H1 (cell line): ENCODE measurements around the gene PDC. TPM values are rescaled to one million over a fixed set of nuclear protein-coding genes. Genes with fewer than 3 reads are reported as not detected.

ENCODE experiments used
- CTCF ChIA-PET: fragments of 300-600 bp; sonication (Branson Sonifier 250); formaldehyde crosslinking; loops from one replicate; lab custom pipeline; 2021; ENCODE audit not compliant: partially characterized antibody; lab: Charles Lee
- POLR2A ChIA-PET: fragments of 300-600 bp; sonication (Branson Sonifier 250); formaldehyde crosslinking; loops from one replicate; lab custom pipeline; 2021; ENCODE audit warnings: inconsistent platforms; ENCODE audit not compliant: partially characterized antibody; lab: Charles Lee
- DNase-seq, 2 experiments: peaks; one replicate each; pipeline versions ENCODE4 v3.0.0 to v3.0.0-alpha.2; 2010 to 2022; ENCODE audit warnings: low spot score in 2 of 2, low read depth in 1 of 2, mixed read lengths in 1 of 2
- FAIRE-seq: peaks from 2 replicates; lab custom pipeline; 2011; peaks lifted over from hg19 to GRCh38; lab: Jason Lieb, UNC
- H2AFZ ChIP-seq: 2 replicates; pipeline ENCODE4 v1.8.1; 2012; ENCODE audit warnings: low read length, inconsistent platforms
- H2AK5ac ChIP-seq: 2 replicates; pipeline ENCODE4 v1.6.1; 2013; ENCODE audit warnings: low read depth, low read length
- H2BK120ac ChIP-seq: replicated peaks from 2 replicates; pipeline ENCODE3; 2013; ENCODE audit warnings: low read depth, low read length, inconsistent platforms
- H2BK12ac ChIP-seq: 2 replicates; pipeline ENCODE4 v1.6.1; 2013; ENCODE audit warnings: low read depth, low read length
- H2BK15ac ChIP-seq: 2 replicates; pipeline ENCODE4 v1.6.1; 2013; ENCODE audit warnings: low read length
- H2BK20ac ChIP-seq: 2 replicates; pipeline ENCODE4 v1.6.1; 2013; ENCODE audit warnings: low read length
- H2BK5ac ChIP-seq: 2 replicates; pipeline ENCODE4 v1.6.1; 2013; ENCODE audit warnings: low read depth, low read length
- H3K14ac ChIP-seq: 2 replicates; pipeline ENCODE4 v1.6.1; 2013; ENCODE audit warnings: inconsistent platforms; ENCODE audit not compliant: insufficient read length
- H3K18ac ChIP-seq: 2 replicates; pipeline ENCODE4 v1.6.1; 2013; ENCODE audit warnings: low read length; ENCODE audit errors: extremely low read depth
- H3K23ac ChIP-seq: 2 replicates; pipeline ENCODE4 v1.6.1; 2013; ENCODE audit warnings: inconsistent platforms; ENCODE audit not compliant: insufficient read length
- H3K23me2 ChIP-seq: 2 replicates; pipeline ENCODE4 v1.6.1; 2013; ENCODE audit warnings: low read depth, low read length
- H3K27ac ChIP-seq: 2 replicates; pipeline ENCODE4 v1.6.1; 2011; ENCODE audit warnings: low read depth, low read length, inconsistent platforms
- H3K27me3 ChIP-seq, 4 experiments: replicated peaks in 1 of 4; 1 replicate in 1 of 4; 2 replicates in 3 of 4; pipeline versions ENCODE4 v1.6.1 to v1.8.1; 2011 to 2013; ENCODE audit warnings: low read length in 3 of 4, mild to moderate bottlenecking in 3 of 4, inconsistent platforms in 2 of 4, mixed read lengths in 2 of 4, moderate library complexity in 1 of 4; ENCODE audit not compliant: control insufficient read depth in 3 of 4, insufficient read depth in 3 of 4; ENCODE audit errors: extremely low read depth in 1 of 4
- H3K36me3 ChIP-seq, 4 experiments: 2 replicates each; pipeline versions ENCODE4 v1.6.1 to v1.8.1; 2011 to 2013; ENCODE audit warnings: mild to moderate bottlenecking in 4 of 4, low read length in 3 of 4, moderate library complexity in 2 of 4, control low read depth in 1 of 4, inconsistent platforms in 1 of 4; ENCODE audit not compliant: insufficient read depth in 4 of 4, control insufficient read depth in 2 of 4
- H3K4ac ChIP-seq: replicated peaks from 2 replicates; pipeline ENCODE3; 2013; ENCODE audit warnings: low read length, low read depth, mixed read lengths, inconsistent platforms; ENCODE audit not compliant: insufficient read length
- H3K4me1 ChIP-seq, 4 experiments: replicated peaks in 1 of 4; 1 replicate in 1 of 4; 2 replicates in 3 of 4; pipeline versions ENCODE4 v1.6.1 to v1.8.1; 2011 to 2013; ENCODE audit warnings: low read length in 3 of 4, inconsistent platforms in 2 of 4, mixed read lengths in 1 of 4; ENCODE audit not compliant: insufficient read depth in 4 of 4, control insufficient read depth in 3 of 4
- H3K4me2 ChIP-seq, 2 experiments: 2 replicates each; pipeline versions ENCODE4 v1.6.1 to v1.8.1; 2011 to 2013; ENCODE audit warnings: low read depth in 2 of 2, low read length in 2 of 2, control low read depth in 1 of 2, inconsistent platforms in 1 of 2, mild to moderate bottlenecking in 1 of 2; ENCODE audit not compliant: insufficient read depth in 1 of 2
- H3K4me3 ChIP-seq, 4 experiments: fragments of 200-600, 300-600 bp in 1 of 4; sonication (generic), shearing (Covaris generic), sonication (Bioruptor Twin) in 1 of 4; 2 replicates each; pipeline versions ENCODE4 v1.5.1 to v1.8.1; 2011 to 2016; ENCODE audit warnings: low read length in 4 of 4, low read depth in 3 of 4, control low read depth in 2 of 4, inconsistent platforms in 2 of 4, mild to moderate bottlenecking in 2 of 4, mixed read lengths in 1 of 4, moderate library complexity in 1 of 4; ENCODE audit not compliant: insufficient read depth in 2 of 4; ENCODE audit errors: extremely low read depth in 1 of 4
- H3K56ac ChIP-seq: replicated peaks from 2 replicates; pipeline ENCODE3; 2013; ENCODE audit warnings: low read depth, mild to moderate bottlenecking, mixed read lengths, low read length, inconsistent platforms; ENCODE audit not compliant: insufficient read length
- H3K79me1 ChIP-seq: 2 replicates; pipeline ENCODE4 v1.6.1; 2013; ENCODE audit warnings: low read depth, low read length, control low read depth
- H3K79me2 ChIP-seq, 2 experiments: 2 replicates each; pipeline versions ENCODE4 v1.6.1 to v1.8.1; 2012 to 2013; ENCODE audit warnings: low read length in 2 of 2, mild to moderate bottlenecking in 2 of 2, inconsistent platforms in 1 of 2; ENCODE audit not compliant: insufficient read depth in 2 of 2, control insufficient read depth in 1 of 2
- H3K9ac ChIP-seq, 4 experiments: replicated peaks in 1 of 4; 1 replicate in 1 of 4; 2 replicates in 3 of 4; pipeline versions ENCODE4 v1.6.1 to v1.8.1; 2011 to 2013; ENCODE audit warnings: low read depth in 3 of 4, low read length in 3 of 4, control low read depth in 2 of 4, mild to moderate bottlenecking in 2 of 4, moderate library complexity in 2 of 4, inconsistent platforms in 1 of 4; ENCODE audit errors: extremely low read depth in 1 of 4
- H3K9me3 ChIP-seq, 2 experiments: 2 replicates each; pipeline versions ENCODE4 v1.6.1 to v1.8.1; 2012 to 2013; ENCODE audit warnings: mild to moderate bottlenecking in 2 of 2, moderate library complexity in 2 of 2, control low read depth in 1 of 2, inconsistent platforms in 1 of 2, low read depth in 1 of 2, low read length in 1 of 2, mixed read lengths in 1 of 2; ENCODE audit not compliant: insufficient read depth in 2 of 2
- H4K20me1 ChIP-seq, 2 experiments: replicated peaks in 1 of 2; 2 replicates each; pipeline versions ENCODE3 to v1.8.1; 2011 to 2013; ENCODE audit warnings: inconsistent platforms in 2 of 2, low read length in 2 of 2, mild to moderate bottlenecking in 1 of 2; ENCODE audit not compliant: insufficient read depth in 2 of 2, control insufficient read depth in 1 of 2
- H4K5ac ChIP-seq: 2 replicates; pipeline ENCODE4 v1.6.1; 2013; ENCODE audit warnings: low read length, low read depth, mixed read lengths, inconsistent platforms; ENCODE audit not compliant: insufficient read length
- H4K8ac ChIP-seq: 2 replicates; pipeline ENCODE4 v1.8.0; 2013; ENCODE audit warnings: mild to moderate bottlenecking, moderate library complexity, low read length, inconsistent platforms; ENCODE audit not compliant: insufficient read depth; ENCODE audit errors: extremely low read depth
- H4K91ac ChIP-seq: replicated peaks from 2 replicates; pipeline ENCODE3; 2013; ENCODE audit warnings: low read length, mixed read lengths, inconsistent platforms; ENCODE audit not compliant: insufficient read length
- ATF3 ChIP-seq: IDR thresholded peaks from 2 replicates; pipeline ENCODE4 v1.6.1; 2011; ENCODE audit warnings: low read depth, mild to moderate bottlenecking, low read length; ENCODE audit not compliant: insufficient read depth
- BACH1 ChIP-seq: IDR thresholded peaks from 2 replicates; pipeline ENCODE4 v1.6.1; 2012; ENCODE audit warnings: low read length, improper control_type of control experiment
- BRCA1 ChIP-seq: IDR thresholded peaks from 2 replicates; pipeline ENCODE4 v1.6.1; 2012; ENCODE audit warnings: low read depth, low read length, improper control_type of control experiment
- CEBPB ChIP-seq: IDR thresholded peaks from 2 replicates; pipeline ENCODE4 v1.6.1; 2012; ENCODE audit warnings: low read depth, low read length
- CTBP2 ChIP-seq: IDR thresholded peaks from 2 replicates; pipeline ENCODE4 v1.7.0; 2011; ENCODE audit warnings: borderline replicate concordance, mild to moderate bottlenecking, moderate library complexity, mixed read lengths, low read length; ENCODE audit not compliant: insufficient read depth, insufficient read length
- FOSL1 ChIP-seq: IDR thresholded peaks from 2 replicates; pipeline ENCODE4 v1.6.1; 2011; ENCODE audit warnings: mild to moderate bottlenecking, low read depth, low read length, moderate library complexity; ENCODE audit not compliant: insufficient read depth
- GTF2F1 ChIP-seq: IDR thresholded peaks from 2 replicates; pipeline ENCODE4 v1.6.1; 2012; ENCODE audit warnings: low read depth, low read length, improper control_type of control experiment, borderline replicate concordance
- HDAC6 ChIP-seq: IDR thresholded peaks from one replicate; pipeline ENCODE4 v1.7.1; 2012; ENCODE audit warnings: low read depth, mild to moderate bottlenecking, inconsistent platforms, low read length, moderate library complexity
- JUN ChIP-seq: IDR thresholded peaks from 2 replicates; pipeline ENCODE4 v1.6.1; 2011; ENCODE audit warnings: low read depth, mild to moderate bottlenecking, improper control_type of control experiment, low read length
- PHF8 ChIP-seq: fragments of 200-600 bp; sonication (generic); conservative IDR thresholded peaks from 2 replicates; pipeline ENCODE4 v1.7.1; 2012; ENCODE audit warnings: low read depth, mild to moderate bottlenecking, inconsistent platforms, low read length, moderate library complexity
- POLR2A ChIP-seq, 2 experiments: IDR thresholded peaks; 1 replicate in 1 of 2; 2 replicates in 1 of 2; pipeline ENCODE4 v1.6.1; 2011; ENCODE audit warnings: low read depth in 2 of 2, low read length in 2 of 2, mild to moderate bottlenecking in 2 of 2; ENCODE audit errors: control extremely low read depth in 1 of 2
- RAD21 ChIP-seq, 2 experiments: IDR thresholded peaks in 1 of 2; conservative IDR thresholded peaks in 1 of 2; 2 replicates each; pipeline ENCODE4 v1.6.1; 2011; ENCODE audit warnings: low read depth in 2 of 2, low read length in 2 of 2, improper control_type of control experiment in 1 of 2, inconsistent platforms in 1 of 2, mild to moderate bottlenecking in 1 of 2, moderate library complexity in 1 of 2
- USF2 ChIP-seq: IDR thresholded peaks from 2 replicates; pipeline ENCODE4 v1.6.1; 2011; ENCODE audit warnings: low read length, improper control_type of control experiment
- WGBS, 2 experiments: shearing (Covaris generic) in 1 of 2; methylation state at CpG; one replicate each; pipeline versions ENCODE4 v1.1.6 to v1.1.7; 2013 to 2015; ENCODE audit warnings: low lambda C conversion rate in 2 of 2, mixed read lengths in 2 of 2, inconsistent platforms in 1 of 2, low coverage in 1 of 2, missing lambda C conversion rate in 1 of 2; ENCODE audit not compliant: insufficient replicate concordance in 2 of 2, insufficient coverage in 1 of 2, insufficient read length in 1 of 2; ENCODE audit errors: extremely low coverage in 1 of 2, missing lambda C conversion rate in 1 of 2; 5-methylcytosine and 5-hydroxymethylcytosine counted together
- polyA plus RNA-seq, 7 experiments: library from polyadenylated mRNA; depleted of rRNA in 3 of 7; stranded (reverse) in 5 of 7; unstranded in 2 of 7; fragments of >200 nt in 5 of 7; fragments of 200-250 nt in 2 of 7; gene quantifications; 1 replicate in 5 of 7; 2 replicates in 1 of 7; 4 replicates in 1 of 7; pipeline versions ENCODE4 v1.2.1 to v1.2.3, GENCODE V29; 2011 to 2013; ENCODE audit warnings: missing spikeins in 2 of 7, mixed read lengths in 2 of 7
- total RNA-seq: library from RNA; stranded (reverse); fragmentation: NEBNext Ultra II Directional; extraction: Animal tissue kit (Norgen Biotek cat#: 25700); gene quantifications from 2 replicates; pipeline ENCODE4 v1.2.1, GENCODE V29; 2021

The PDC gene
- total and polyA plus RNA-seq, 2 of the 8 experiments (the other 6 are each of a cell fraction or from before 2014, with no cell fraction given): not detected

- Histone ChIP-seq H4K8ac (no peak overlapping the region), H3K27ac (no peak overlapping the region), H3K4me2 (no peak overlapping the region), H3K14ac (no peak overlapping the region), H3K56ac (no peak overlapping the region), H2AFZ (no peak overlapping the region), H2BK20ac (no peak overlapping the region), H4K91ac (no peak overlapping the region), H3K23ac (no peak overlapping the region), H3K27me3 (no peaks in the 10 kb centered on the region), H3K4me1 (no peaks in the 10 kb centered on the region; a peak in 2 of 7 replicates), H4K20me1 (no peaks in the 10 kb centered on the region), H2BK120ac (no peak overlapping the region), H3K9ac (no peak overlapping the region), H3K4me3 (no peak overlapping the region), H3K4ac (no peak overlapping the region), H2AK5ac (no peak overlapping the region), H2BK15ac (no peak overlapping the region), H4K5ac (no peak overlapping the region), H3K9me3 (no peaks in the 10 kb centered on the region), H3K36me3 (no peaks in the 10 kb centered on the region), H3K79me2 (no peaks in the 10 kb centered on the region), H2BK12ac (no peak overlapping the region), H3K18ac (no peak overlapping the region), H2BK5ac (no peak overlapping the region), H3K79me1 (no peaks in the 10 kb centered on the region), H3K23me2 (no peaks in the 10 kb centered on the region)
- DNase-seq (no peak), FAIRE-seq (peak; percentile 28)
- ChIA-PET POLR2A (no interaction called here), CTCF (no interaction called here)
- 83% methylated on average over 3 of the region's 3 CpGs; no CpG with 5 or more reads in 1 of the 2 experiments for WGBS, 2 experiments
- TF ChIP-seq RAD21 (IDR thresholded peaks at IDR 0.05 in 1 of 2, conservative IDR thresholded peaks at IDR 0.05 in 1 of 2; ENCODE audit: low read depth in 2 of 2, low read length in 2 of 2) (no peak), ATF3 (no peak), CEBPB (no peak), CTBP2 (no peak), JUN (no peak), HDAC6 (no peak), USF2 (no peak), GTF2F1 (no peak), BACH1 (no peak), BRCA1 (no peak), PHF8 (no peak), FOSL1 (no peak), POLR2A (IDR thresholded peaks at IDR 0.05; ENCODE audit: control extremely low read depth in 1 of 2, low read depth in 2 of 2, low read length in 2 of 2) (no peak)
Measured at GRCh38 chr1:186463926-186464325, 3.0 kb upstream of the PDC start.
